SIG-M5 (cell line): ENCODE results near the gene HOXC6.

Source experiments
- DNase-seq: peaks from one replicate; lab custom pipeline; 2025; lab: John Stamatoyannopoulos, UW

HOXC6 gene

GRCh38 chr12:53990311-53991076 is 37.7 kb upstream of the HOXC6 start:
- DNase-seq, result no peak

GRCh38 chr12:53991077-53991460 is 37.2 kb upstream of the HOXC6 start:
- no peak for DNase-seq

- DNase-seq, result no peak
Observed at GRCh38 chr12:53992377-53992889, 35.8 kb upstream of the HOXC6 start.

GRCh38 chr12:53993162-53994008 is 34.9 kb upstream of the HOXC6 start:
- no peak for DNase-seq

GRCh38 chr12:53994009-53994263 is 34.3 kb upstream of the HOXC6 start:
- no peak for DNase-seq

- no peak for DNase-seq
Observed at GRCh38 chr12:53994264-53995001, 33.8 kb upstream of the HOXC6 start.

GRCh38 chr12:53995002-53995377 is 33.2 kb upstream of the HOXC6 start:
- DNase-seq, result no peak

GRCh38 chr12:53995378-53996239 is 32.6 kb upstream of the HOXC6 start:
- no peak for DNase-seq

GRCh38 chr12:53996240-53997203 is 31.7 kb upstream of the HOXC6 start:
- no peak for DNase-seq

- DNase-seq, result no peak
Observed at GRCh38 chr12:53997204-53998109, 30.8 kb upstream of the HOXC6 start.

- no peak for DNase-seq
Observed at GRCh38 chr12:53998110-53998899, 29.9 kb upstream of the HOXC6 start.

GRCh38 chr12:53998900-53999236 is 29.4 kb upstream of the HOXC6 start:
- no peak for DNase-seq

- DNase-seq, result no peak
Observed at GRCh38 chr12:53999559-54000115, 28.6 kb upstream of the HOXC6 start.

GRCh38 chr12:54000116-54001114 is 27.8 kb upstream of the HOXC6 start, which contains the start of gene HOXC9:
TSS of gene HOXC9 (plus strand) at chr12:54000161. CDS start at chr12:54000189, 28 bp downstream.
- DNase-seq, result no peak

GRCh38 chr12:54001283-54002187 is 26.7 kb upstream of the HOXC6 start:
- DNase-seq, result no peak
